ENCODE measurements around the gene PUM2. TPM values are rescaled to one million over a fixed set of nuclear protein-coding genes. Genes with fewer than 3 reads are reported as not detected.
"Not testable (repeated sequence)": the region's sequence is repeated elsewhere in the genome, so short reads cannot be mapped to it uniquely, and the experiment has no call there.

PUM2 gene
- total and polyA plus RNA-seq, 8 donors: 86.4 to 129 (median 118) TPM

- Histone ChIP-seq H3K36me3 (peaks cover 0 to 75% of the 10 kb centered on the region in 2 donors), H3K27ac (no peak overlapping the region), H3K4me1 (peaks cover 0 to 6% of the 10 kb centered on the region in 2 donors), H3K9me3 (no peaks in the 10 kb centered on the region), H3K4me3 (no peak overlapping the region), H3K27me3 (no peaks in the 10 kb centered on the region)
- ATAC-seq (peak; percentile 44), DNase-seq (no peak)
- TF ChIP-seq, protein P1, sequence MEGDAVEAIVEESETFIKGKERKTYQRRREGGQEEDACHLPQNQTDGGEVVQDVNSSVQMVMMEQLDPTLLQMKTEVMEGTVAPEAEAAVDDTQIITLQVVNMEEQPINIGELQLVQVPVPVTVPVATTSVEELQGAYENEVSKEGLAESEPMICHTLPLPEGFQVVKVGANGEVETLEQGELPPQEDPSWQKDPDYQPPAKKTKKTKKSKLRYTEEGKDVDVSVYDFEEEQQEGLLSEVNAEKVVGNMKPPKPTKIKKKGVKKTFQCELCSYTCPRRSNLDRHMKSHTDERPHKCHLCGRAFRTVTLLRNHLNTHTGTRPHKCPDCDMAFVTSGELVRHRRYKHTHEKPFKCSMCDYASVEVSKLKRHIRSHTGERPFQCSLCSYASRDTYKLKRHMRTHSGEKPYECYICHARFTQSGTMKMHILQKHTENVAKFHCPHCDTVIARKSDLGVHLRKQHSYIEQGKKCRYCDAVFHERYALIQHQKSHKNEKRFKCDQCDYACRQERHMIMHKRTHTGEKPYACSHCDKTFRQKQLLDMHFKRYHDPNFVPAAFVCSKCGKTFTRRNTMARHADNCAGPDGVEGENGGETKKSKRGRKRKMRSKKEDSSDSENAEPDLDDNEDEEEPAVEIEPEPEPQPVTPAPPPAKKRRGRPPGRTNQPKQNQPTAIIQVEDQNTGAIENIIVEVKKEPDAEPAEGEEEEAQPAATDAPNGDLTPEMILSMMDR (IDR thresholded peaks at IDR 0.05): no peak
- intact Hi-C loops (cut with DNase I): no loop called here
These were observed 61.9 kb downstream of the PUM2 start for GRCh38 chr2:20288642-20289340.

- no peaks in the 10 kb centered on the region for H3K27me3 ChIP-seq
- DNase-seq (peak in 2 of 4 donors; percentile 69 to 88), ATAC-seq (no peak)
- no peak overlapping the region for H3K4me3 ChIP-seq
- TF ChIP-seq, protein P1 (IDR thresholded peaks at IDR 0.05): no peak
- H3K27ac ChIP-seq: no peak overlapping the region
- peaks cover 3 to 65% of the 10 kb centered on the region in 2 donors for H3K36me3 ChIP-seq
- intact Hi-C loops (cut with DNase I): no loop called here
- peaks cover 0 to 11% of the 10 kb centered on the region in 2 donors for H3K4me1 ChIP-seq
- H3K9me3 ChIP-seq: no peaks in the 10 kb centered on the region
These were observed 67.6 kb downstream of the PUM2 start for GRCh38 chr2:20282916-20283592.

GRCh38 chr2:20281876-20282275 lies 68.8 kb downstream of the PUM2 start:
- Histone ChIP-seq H3K4me3 (no peak overlapping the region), H3K36me3 (peaks cover 3 to 66% of the 10 kb centered on the region in 2 donors), H3K27me3 (no peaks in the 10 kb centered on the region), H3K27ac (no peak overlapping the region), H3K4me1 (peaks cover 0 to 5% of the 10 kb centered on the region in 2 donors), H3K9me3 (no peaks in the 10 kb centered on the region)
- intact Hi-C loops (cut with DNase I): no loop called here
- no peak for DNase-seq
- no peak for ATAC-seq
- TF ChIP-seq, protein P1 (IDR thresholded peaks at IDR 0.05): no peak

GRCh38 chr2:20273042-20273441 lies 77.6 kb downstream of the PUM2 start:
- Histone ChIP-seq H3K4me3 (no peak overlapping the region), H3K4me1 (no peaks in the 10 kb centered on the region), H3K27ac (no peak overlapping the region), H3K9me3 (no peaks in the 10 kb centered on the region), H3K36me3 (peaks cover 0 to 35% of the 10 kb centered on the region in 2 donors), H3K27me3 (no peaks in the 10 kb centered on the region)
- ATAC-seq: no peak
- TF ChIP-seq, protein P1 (IDR thresholded peaks at IDR 0.05): no peak
- intact Hi-C loops (cut with DNase I): no loop called here
- no peak for DNase-seq

DNA sequence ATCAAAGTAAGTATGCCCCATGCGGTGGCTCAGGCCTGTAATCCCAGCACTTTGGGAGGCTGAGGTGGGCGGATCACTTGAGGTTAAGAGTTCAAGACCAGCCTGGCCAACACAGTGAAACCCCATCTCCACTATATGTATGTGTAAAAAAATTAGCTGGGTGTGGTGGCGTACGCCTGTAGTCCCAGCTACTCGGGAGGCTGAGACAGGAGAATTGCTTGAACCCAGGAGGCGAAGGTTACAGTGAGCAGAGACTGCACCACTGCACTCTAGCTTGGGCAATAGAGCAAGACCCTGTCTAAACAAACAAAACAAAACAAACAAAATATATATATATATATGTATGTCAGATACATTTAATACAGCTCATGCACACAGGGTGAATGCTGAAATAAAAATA lies 82.3 kb downstream of the PUM2 start:
- H3K27me3 ChIP-seq; H3K27ac ChIP-seq; DNase-seq; H3K4me1 ChIP-seq; ATAC-seq; intact Hi-C loops (cut with DNase I); H3K9me3 ChIP-seq; H3K4me3 ChIP-seq: not testable (repeated sequence)
- H3K36me3 ChIP-seq: peaks cover 0 to 36% of the 10 kb centered on the region in 2 donors
